ENCODE results near the gene MPEG1. TPM values are rescaled to one million over a fixed set of nuclear protein-coding genes. Genes with fewer than 3 reads are reported as not detected.

The MPEG1 gene
- total and polyA plus RNA-seq, 3 donors from 2014 or later = 0.87 to 12.1 (median 3.8) TPM

- H3K27ac ChIP-seq = peak overlapping the region in 1 of 2 donors; percentile 3
- 60 to 65% methylated on average over 5 of the region's 5 CpGs for WGBS, 2 donors
- no peaks in the 10 kb centered on the region for H3K9me3 ChIP-seq
- H3K27me3 ChIP-seq = no peaks in the 10 kb centered on the region
- peaks cover 13% of the 10 kb centered on the region for H3K4me1 ChIP-seq
- no peak for DNase-seq
- H3K4me3 ChIP-seq = no peak overlapping the region
- no peaks in the 10 kb centered on the region for H3K36me3 ChIP-seq (ENCODE audit: low read depth, missing control alignments)
- TF ChIP-seq CTCF (IDR thresholded peaks at IDR 0.05) (no peak), POLR2A (IDR thresholded peaks at IDR 0.05) (no peak)
- intact Hi-C loops (cut with DNase I; ENCODE audit: low total_unique reads) = no loop called here
Measured at GRCh38 chr11:59185386-59185945, 27.3 kb downstream of the MPEG1 start.

GRCh38 chr11:59184691-59185339, 27.9 kb downstream of the MPEG1 start:
- 60 to 78% methylated on average over 9 of the region's 9 CpGs for WGBS, 2 donors
- Histone ChIP-seq H3K9me3 (no peaks in the 10 kb centered on the region), H3K27ac (peak overlapping the region in 1 of 2 donors; percentile 24), H3K4me1 (peaks cover 13% of the 10 kb centered on the region), H3K36me3 (ENCODE audit: low read depth, missing control alignments) (no peaks in the 10 kb centered on the region), H3K27me3 (no peaks in the 10 kb centered on the region), H3K4me3 (no peak overlapping the region)
- no peak for DNase-seq
- TF ChIP-seq POLR2A (IDR thresholded peaks at IDR 0.05) = no peak
- TF ChIP-seq CTCF (IDR thresholded peaks at IDR 0.05) = no peak
- intact Hi-C loops (cut with DNase I; ENCODE audit: low total_unique reads) = no loop called here

GRCh38 chr11:59183771-59184170, 29.0 kb downstream of the MPEG1 start:
- H3K4me1 ChIP-seq = peaks cover 13% of the 10 kb centered on the region
- no peak for TF ChIP-seq CTCF (IDR thresholded peaks at IDR 0.05)
- no peak for TF ChIP-seq POLR2A (IDR thresholded peaks at IDR 0.05)
- no peak overlapping the region for H3K4me3 ChIP-seq
- DNase-seq = no peak
- H3K27ac ChIP-seq = no peak overlapping the region
- intact Hi-C loops (cut with DNase I; ENCODE audit: low total_unique reads) = no loop called here
- WGBS, 2 donors = 78 to 80% methylated on average over 1 of the region's 1 CpG
- no peaks in the 10 kb centered on the region for H3K36me3 ChIP-seq (ENCODE audit: low read depth, missing control alignments)
- no peaks in the 10 kb centered on the region for H3K9me3 ChIP-seq
- H3K27me3 ChIP-seq = no peaks in the 10 kb centered on the region

GRCh38 chr11:59182457-59183151, 30.1 kb downstream of the MPEG1 start:
- no peaks in the 10 kb centered on the region for H3K9me3 ChIP-seq
- H3K4me3 ChIP-seq = no peak overlapping the region
- DNase-seq = no peak
- TF ChIP-seq POLR2A (IDR thresholded peaks at IDR 0.05) (no peak), CTCF (IDR thresholded peaks at IDR 0.05) (no peak)
- H3K36me3 ChIP-seq (ENCODE audit: low read depth, missing control alignments) = no peaks in the 10 kb centered on the region
- WGBS, 2 donors = 96 to 98% methylated on average over 4 of the region's 4 CpGs
- H3K4me1 ChIP-seq = peaks cover 13% of the 10 kb centered on the region
- H3K27ac ChIP-seq = no peak overlapping the region
- intact Hi-C loops (cut with DNase I; ENCODE audit: low total_unique reads) = no loop called here
- H3K27me3 ChIP-seq = no peaks in the 10 kb centered on the region

Data from testis (tissue), 3 donors.